ENCODE results near the gene ZBTB7C. TPM values are rescaled to one million over a fixed set of nuclear protein-coding genes. Genes with fewer than 3 reads are reported as not detected.
A peak's percentile ranks its signal among the peaks of the same experiment; 100 is the strongest.

Gene ZBTB7C
- total RNA-seq, 1 donor from 2014 or later = 0.57 TPM

GRCh38 chr18:48133671-48134251 lies 275.4 kb downstream of the ZBTB7C start:
- TF ChIP-seq, protein P1, sequence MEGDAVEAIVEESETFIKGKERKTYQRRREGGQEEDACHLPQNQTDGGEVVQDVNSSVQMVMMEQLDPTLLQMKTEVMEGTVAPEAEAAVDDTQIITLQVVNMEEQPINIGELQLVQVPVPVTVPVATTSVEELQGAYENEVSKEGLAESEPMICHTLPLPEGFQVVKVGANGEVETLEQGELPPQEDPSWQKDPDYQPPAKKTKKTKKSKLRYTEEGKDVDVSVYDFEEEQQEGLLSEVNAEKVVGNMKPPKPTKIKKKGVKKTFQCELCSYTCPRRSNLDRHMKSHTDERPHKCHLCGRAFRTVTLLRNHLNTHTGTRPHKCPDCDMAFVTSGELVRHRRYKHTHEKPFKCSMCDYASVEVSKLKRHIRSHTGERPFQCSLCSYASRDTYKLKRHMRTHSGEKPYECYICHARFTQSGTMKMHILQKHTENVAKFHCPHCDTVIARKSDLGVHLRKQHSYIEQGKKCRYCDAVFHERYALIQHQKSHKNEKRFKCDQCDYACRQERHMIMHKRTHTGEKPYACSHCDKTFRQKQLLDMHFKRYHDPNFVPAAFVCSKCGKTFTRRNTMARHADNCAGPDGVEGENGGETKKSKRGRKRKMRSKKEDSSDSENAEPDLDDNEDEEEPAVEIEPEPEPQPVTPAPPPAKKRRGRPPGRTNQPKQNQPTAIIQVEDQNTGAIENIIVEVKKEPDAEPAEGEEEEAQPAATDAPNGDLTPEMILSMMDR (IDR thresholded peaks at IDR 0.05; ENCODE audit: unreplicated experiment) = peak; percentile 14
- peaks cover 27% of the 10 kb centered on the region for H3K4me1 Mint-ChIP-seq (ENCODE audit: low read depth)
- H3K27me3 Mint-ChIP-seq = peaks cover 43% of the 10 kb centered on the region
- no peaks in the 10 kb centered on the region for H3K36me3 Mint-ChIP-seq (ENCODE audit: insufficient read depth)
- H3K9me3 Mint-ChIP-seq (ENCODE audit: low read depth) = no peaks in the 10 kb centered on the region
- H3K4me3 Mint-ChIP-seq (ENCODE audit: low read depth) = peak overlapping the region; percentile 3
- H3K27ac Mint-ChIP-seq = peak overlapping the region; percentile 93
- DNase-seq (ENCODE audit: low spot score, unreplicated experiment) = no peak

DNA sequence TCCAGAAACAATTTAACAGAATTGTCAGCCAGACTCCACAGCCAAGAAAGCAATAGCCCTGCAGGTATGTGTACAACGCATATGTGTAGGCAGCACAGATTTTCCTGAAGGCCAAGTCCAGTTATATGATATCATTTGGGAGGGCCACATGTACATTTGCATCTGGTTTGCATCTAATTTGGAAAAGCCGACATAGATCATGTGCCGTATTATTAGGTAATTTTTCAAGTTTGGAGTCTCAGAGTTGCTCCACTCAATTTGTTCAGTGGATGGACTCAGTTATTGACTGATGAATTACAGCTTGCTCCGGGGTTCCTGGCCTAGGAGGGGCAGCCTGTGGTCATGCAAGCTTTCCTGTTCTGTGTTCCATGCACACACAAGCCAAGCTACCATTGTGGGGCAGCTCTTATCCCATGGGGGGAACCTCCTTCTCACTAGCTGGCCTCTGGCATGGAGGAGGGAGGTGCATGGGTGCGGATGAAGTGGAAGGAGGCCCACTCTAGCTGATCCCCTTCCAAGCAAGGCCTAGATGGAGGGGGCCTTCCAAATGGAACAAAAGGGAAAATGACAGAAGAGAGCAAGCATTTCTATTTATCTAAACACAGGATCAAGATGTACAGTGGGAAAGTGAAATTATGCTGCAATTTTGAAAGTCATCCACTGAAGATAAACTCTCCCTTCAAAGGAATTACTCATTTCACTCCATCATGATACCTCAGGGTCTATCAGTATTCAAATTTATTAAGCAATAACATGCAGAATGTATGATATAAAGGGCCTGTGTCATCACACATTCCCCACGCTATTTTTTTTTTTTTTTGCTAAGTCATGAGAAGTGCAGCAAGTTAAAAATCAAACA lies 276.2 kb downstream of the ZBTB7C start:
- DNase-seq (ENCODE audit: low spot score, unreplicated experiment) = no peak
- peaks cover 27% of the 10 kb centered on the region for H3K4me1 Mint-ChIP-seq (ENCODE audit: low read depth)
- H3K27ac Mint-ChIP-seq = peak overlapping the region; percentile 93
- TF ChIP-seq, protein P1 (IDR thresholded peaks at IDR 0.05; ENCODE audit: unreplicated experiment) = no peak
- no peaks in the 10 kb centered on the region for H3K36me3 Mint-ChIP-seq (ENCODE audit: insufficient read depth)
- H3K27me3 Mint-ChIP-seq = peaks cover 41% of the 10 kb centered on the region
- H3K9me3 Mint-ChIP-seq (ENCODE audit: low read depth) = no peaks in the 10 kb centered on the region
- H3K4me3 Mint-ChIP-seq (ENCODE audit: low read depth) = peak overlapping the region; percentile 3

- Mint-ChIP-seq H3K4me1 (ENCODE audit: low read depth) (peaks cover 19% of the 10 kb centered on the region), H3K36me3 (ENCODE audit: insufficient read depth) (no peaks in the 10 kb centered on the region), H3K4me3 (ENCODE audit: low read depth) (no peak overlapping the region), H3K9me3 (ENCODE audit: low read depth) (no peaks in the 10 kb centered on the region), H3K27me3 (peaks cover 30% of the 10 kb centered on the region), H3K27ac (no peak overlapping the region)
- TF ChIP-seq, protein P1 (IDR thresholded peaks at IDR 0.05; ENCODE audit: unreplicated experiment) = no peak
- DNase-seq (ENCODE audit: low spot score, unreplicated experiment) = no peak
These were observed 278.1 kb downstream of the ZBTB7C start for GRCh38 chr18:48131042-48131441.

DNA sequence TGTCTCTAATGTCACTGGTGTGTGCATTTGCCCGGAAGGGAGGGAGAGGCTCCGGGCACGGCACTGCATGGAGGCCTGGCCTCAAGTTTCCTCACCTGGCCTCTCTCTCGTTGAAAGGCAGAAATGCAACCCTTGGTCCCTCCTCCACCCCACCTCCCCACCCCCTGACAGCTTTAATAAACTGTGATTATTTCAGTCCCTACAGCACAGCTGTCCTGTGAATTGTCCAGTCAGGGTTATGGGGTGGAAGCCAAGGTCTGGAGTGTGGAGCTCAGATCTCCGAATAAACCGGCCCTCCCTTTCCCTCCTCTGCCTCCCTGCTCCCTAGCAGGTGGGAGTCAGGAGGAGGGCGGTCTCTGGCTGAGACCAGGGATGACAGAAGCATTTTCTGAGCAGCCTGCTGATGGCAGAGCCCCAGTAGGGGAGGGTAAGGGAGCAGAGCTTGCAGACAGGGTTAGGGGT lies 279.5 kb downstream of the ZBTB7C start:
- Mint-ChIP-seq H3K36me3 (ENCODE audit: insufficient read depth) (no peaks in the 10 kb centered on the region), H3K27ac (no peak overlapping the region), H3K4me1 (ENCODE audit: low read depth) (peaks cover 17% of the 10 kb centered on the region), H3K4me3 (ENCODE audit: low read depth) (no peak overlapping the region), H3K9me3 (ENCODE audit: low read depth) (no peaks in the 10 kb centered on the region), H3K27me3 (peaks cover 18% of the 10 kb centered on the region)
- no peak for DNase-seq (ENCODE audit: low spot score, unreplicated experiment)
- TF ChIP-seq, protein P1 (IDR thresholded peaks at IDR 0.05; ENCODE audit: unreplicated experiment) = no peak

DNA sequence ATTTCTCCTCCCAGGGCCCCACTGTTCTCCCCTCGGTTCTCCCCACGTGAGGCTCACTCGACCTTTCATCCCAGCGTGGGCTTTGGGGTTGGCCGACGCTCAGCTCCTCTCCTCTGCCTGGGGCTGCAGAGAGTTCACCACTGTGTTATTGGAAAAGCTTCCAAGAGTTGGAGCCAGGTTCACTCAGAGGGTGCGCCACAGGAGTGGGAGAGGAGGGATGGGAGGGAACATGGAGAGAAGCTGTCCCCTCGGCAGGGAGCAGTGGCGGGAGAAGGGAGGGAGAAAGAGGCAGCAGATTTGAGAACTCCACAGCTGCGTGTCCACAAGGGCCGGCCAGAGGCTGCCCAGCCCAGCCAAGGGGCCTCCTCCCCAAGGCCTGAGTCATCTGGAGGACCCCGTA lies 281.6 kb downstream of the ZBTB7C start:
- no peak overlapping the region for H3K4me3 Mint-ChIP-seq (ENCODE audit: low read depth)
- H3K27me3 Mint-ChIP-seq = peaks cover 14% of the 10 kb centered on the region
- H3K36me3 Mint-ChIP-seq (ENCODE audit: insufficient read depth) = no peaks in the 10 kb centered on the region
- no peak overlapping the region for H3K27ac Mint-ChIP-seq
- TF ChIP-seq, protein P1 (IDR thresholded peaks at IDR 0.05; ENCODE audit: unreplicated experiment) = no peak
- H3K9me3 Mint-ChIP-seq (ENCODE audit: low read depth) = no peaks in the 10 kb centered on the region
- DNase-seq (ENCODE audit: low spot score, unreplicated experiment) = no peak
- peaks cover 1% of the 10 kb centered on the region for H3K4me1 Mint-ChIP-seq (ENCODE audit: low read depth)

Measured in progenitor cell of endocrine pancreas (in vitro differentiated cells).